ENCODE data around the gene VPS16. TPM values are rescaled to one million over a fixed set of nuclear protein-coding genes. Genes with fewer than 3 reads are reported as not detected.

The VPS16 gene
- total and polyA plus RNA-seq, 2 of the 8 experiments (the other 6 are each of a cell fraction or from before 2014, with no cell fraction given), result 23.8 to 25.9 TPM

DNA sequence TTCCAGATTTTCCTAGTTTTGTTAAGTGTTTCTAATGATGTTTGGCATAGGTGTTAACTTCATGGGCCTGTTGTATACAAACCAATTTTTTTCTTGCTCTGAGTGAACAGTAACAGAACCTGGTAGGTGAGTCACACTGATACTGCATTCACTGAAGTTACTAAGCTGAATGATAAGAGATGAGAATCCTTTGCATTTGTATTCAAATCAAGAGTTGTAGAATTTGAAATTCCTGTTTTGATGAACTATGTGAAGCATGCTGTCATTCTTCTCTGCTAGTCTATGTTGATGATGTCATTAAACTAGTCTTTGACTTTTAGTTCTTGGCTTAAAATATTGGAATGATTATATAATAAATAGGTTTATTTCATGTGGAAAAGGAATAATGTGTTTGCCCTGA, 70.7 kb downstream of the VPS16 start:
- Histone ChIP-seq H3K56ac (replicated peaks; ENCODE audit: insufficient read length, low read depth, low read length) (no peak overlapping the region), H3K23me2 (ENCODE audit: low read depth, low read length) (no peaks in the 10 kb centered on the region), H3K79me1 (ENCODE audit: low read depth, low read length) (peaks cover 2% of the 10 kb centered on the region; the same call in 1 of the 2 replicates), H3K36me3 (ENCODE audit: control insufficient read depth in 2 of 4, insufficient read depth in 4 of 4, low read length in 3 of 4) (no peaks in the 10 kb centered on the region), H3K23ac (ENCODE audit: insufficient read length) (no peak overlapping the region), H3K18ac (ENCODE audit: extremely low read depth, low read length) (no peak overlapping the region), H4K8ac (ENCODE audit: extremely low read depth, insufficient read depth, low read length) (no peak overlapping the region), H3K79me2 (ENCODE audit: control insufficient read depth in 1 of 2, insufficient read depth in 2 of 2, low read length in 2 of 2) (peaks cover 0 to 10% of the 10 kb centered on the region in 2 experiments; a peak in 1 of 4 replicates), H3K4me1 (replicated peaks in 1 of 4; ENCODE audit: control insufficient read depth in 3 of 4, insufficient read depth in 4 of 4, low read length in 3 of 4) (no peaks in the 10 kb centered on the region), H2AK5ac (ENCODE audit: low read depth, low read length) (no peak overlapping the region), H3K4ac (replicated peaks; ENCODE audit: insufficient read length, low read depth, low read length) (no peak overlapping the region), H2BK5ac (ENCODE audit: low read depth, low read length) (no peak overlapping the region), H2BK12ac (ENCODE audit: low read depth, low read length) (no peak overlapping the region), H4K20me1 (replicated peaks in 1 of 2; ENCODE audit: control insufficient read depth in 1 of 2, insufficient read depth in 2 of 2, low read length in 2 of 2) (no peaks in the 10 kb centered on the region), H3K4me3 (ENCODE audit: extremely low read depth in 1 of 4, insufficient read depth in 2 of 4, low read depth in 3 of 4, low read length in 4 of 4) (no peak overlapping the region), H2BK120ac (replicated peaks; ENCODE audit: low read depth, low read length) (no peak overlapping the region), H2BK15ac (ENCODE audit: low read length) (no peak overlapping the region), H3K27ac (ENCODE audit: low read depth, low read length) (no peak overlapping the region), H3K14ac (ENCODE audit: insufficient read length) (no peak overlapping the region), H3K9ac (replicated peaks in 1 of 4; ENCODE audit: extremely low read depth in 1 of 4, low read depth in 3 of 4, low read length in 3 of 4) (no peak overlapping the region), H3K4me2 (ENCODE audit: insufficient read depth in 1 of 2, low read depth in 2 of 2, low read length in 2 of 2) (peak overlapping the region in 1 of 2 experiments; percentile 2; a peak in 1 of 4 replicates), H2BK20ac (ENCODE audit: low read length) (no peak overlapping the region), H3K9me3 (ENCODE audit: insufficient read depth in 2 of 2, low read depth in 1 of 2, low read length in 1 of 2) (no peaks in the 10 kb centered on the region), H4K5ac (ENCODE audit: insufficient read length, low read depth, low read length) (no peak overlapping the region), H2AFZ (ENCODE audit: low read length) (no peak overlapping the region), H4K91ac (replicated peaks; ENCODE audit: insufficient read length, low read length) (no peak overlapping the region), H3K27me3 (replicated peaks in 1 of 4; ENCODE audit: control insufficient read depth in 3 of 4, extremely low read depth in 1 of 4, insufficient read depth in 3 of 4, low read length in 3 of 4) (no peaks in the 10 kb centered on the region)
- TF ChIP-seq, protein P1, sequence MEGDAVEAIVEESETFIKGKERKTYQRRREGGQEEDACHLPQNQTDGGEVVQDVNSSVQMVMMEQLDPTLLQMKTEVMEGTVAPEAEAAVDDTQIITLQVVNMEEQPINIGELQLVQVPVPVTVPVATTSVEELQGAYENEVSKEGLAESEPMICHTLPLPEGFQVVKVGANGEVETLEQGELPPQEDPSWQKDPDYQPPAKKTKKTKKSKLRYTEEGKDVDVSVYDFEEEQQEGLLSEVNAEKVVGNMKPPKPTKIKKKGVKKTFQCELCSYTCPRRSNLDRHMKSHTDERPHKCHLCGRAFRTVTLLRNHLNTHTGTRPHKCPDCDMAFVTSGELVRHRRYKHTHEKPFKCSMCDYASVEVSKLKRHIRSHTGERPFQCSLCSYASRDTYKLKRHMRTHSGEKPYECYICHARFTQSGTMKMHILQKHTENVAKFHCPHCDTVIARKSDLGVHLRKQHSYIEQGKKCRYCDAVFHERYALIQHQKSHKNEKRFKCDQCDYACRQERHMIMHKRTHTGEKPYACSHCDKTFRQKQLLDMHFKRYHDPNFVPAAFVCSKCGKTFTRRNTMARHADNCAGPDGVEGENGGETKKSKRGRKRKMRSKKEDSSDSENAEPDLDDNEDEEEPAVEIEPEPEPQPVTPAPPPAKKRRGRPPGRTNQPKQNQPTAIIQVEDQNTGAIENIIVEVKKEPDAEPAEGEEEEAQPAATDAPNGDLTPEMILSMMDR (IDR thresholded peaks at IDR 0.05; ENCODE audit: control extremely low read depth in 1 of 3, insufficient read depth in 1 of 3, low read depth in 1 of 3, low read length in 3 of 3), result no peak
- TF ChIP-seq SP2 (IDR thresholded peaks at IDR 0.05; ENCODE audit: low read length) (no peak), ZNF274 (IDR thresholded peaks at IDR 0.05; ENCODE audit: borderline replicate concordance, extremely low read depth, low read length) (no peak), CBX8 (IDR thresholded peaks at IDR 0.05; ENCODE audit: borderline replicate concordance, low read depth, low read length) (no peak), RNF2 (IDR thresholded peaks at IDR 0.05; ENCODE audit: borderline replicate concordance, low read depth, low read length, missing control alignments, poor library complexity, severe bottlenecking) (no peak)
- ChIA-PET CTCF (ENCODE audit: partially characterized antibody) (interaction anchor here (0.6 to 2.1 kb wide), 2 partner anchors 12 to 197 kb away, joined by 4 to 7 read pairs; no protein-coding TSS in a partner anchor), POLR2A (ENCODE audit: partially characterized antibody) (no interaction called here)
- FAIRE-seq (no peak), DNase-seq (ENCODE audit: low read depth in 1 of 2, low spot score in 2 of 2) (no peak)
